HG03460 (cell line): Measurements from ENCODE around the gene KIF5A.
"Not testable (repeated sequence)": the region's sequence is repeated elsewhere in the genome, so short reads cannot be mapped to it uniquely, and the experiment has no call there.

Experiments used
- ATAC-seq: cut with Tn5 transposase; IDR thresholded peaks from one replicate; pipeline ENCODE4 v1.9.1; 2021; ENCODE audit not compliant: unreplicated experiment

The KIF5A gene

GRCh38 chr12:57617942-57618341 is 68.1 kb downstream of the KIF5A start:
- ATAC-seq, result no peak

GRCh38 chr12:57618431-57618830 is 68.6 kb downstream of the KIF5A start:
- ATAC-seq, result not testable (repeated sequence)

- ATAC-seq, result no peak
These were observed 69.2 kb downstream of the KIF5A start for GRCh38 chr12:57618966-57619433.

- no peak for ATAC-seq
These were observed 69.8 kb downstream of the KIF5A start for GRCh38 chr12:57619434-57620244.

GRCh38 chr12:57620245-57620935 is 70.5 kb downstream of the KIF5A start:
- ATAC-seq, result no peak

GRCh38 chr12:57620936-57621496 is 71.2 kb downstream of the KIF5A start:
- ATAC-seq, result no peak

GRCh38 chr12:57621497-57622292 is 71.9 kb downstream of the KIF5A start:
- ATAC-seq, result no peak

GRCh38 chr12:57622293-57623245 is 72.7 kb downstream of the KIF5A start:
- no peak for ATAC-seq

GRCh38 chr12:57623385-57623784 is 73.5 kb downstream of the KIF5A start:
- no peak for ATAC-seq

GRCh38 chr12:57623811-57624390 is 74.1 kb downstream of the KIF5A start:
- no peak for ATAC-seq

- no peak for ATAC-seq
These were observed 74.8 kb downstream of the KIF5A start for GRCh38 chr12:57624441-57625220.

GRCh38 chr12:57625261-57626032 is 75.6 kb downstream of the KIF5A start:
- no peak for ATAC-seq

- ATAC-seq, result no peak
These were observed 76.5 kb downstream of the KIF5A start for GRCh38 chr12:57626111-57626920.

- no peak for ATAC-seq
These were observed 77.1 kb downstream of the KIF5A start for GRCh38 chr12:57626921-57627445.

- no peak for ATAC-seq
These were observed 77.8 kb downstream of the KIF5A start for GRCh38 chr12:57627501-57628279.
